Measurements from ENCODE around the gene CSTA.

Gene CSTA

DNA sequence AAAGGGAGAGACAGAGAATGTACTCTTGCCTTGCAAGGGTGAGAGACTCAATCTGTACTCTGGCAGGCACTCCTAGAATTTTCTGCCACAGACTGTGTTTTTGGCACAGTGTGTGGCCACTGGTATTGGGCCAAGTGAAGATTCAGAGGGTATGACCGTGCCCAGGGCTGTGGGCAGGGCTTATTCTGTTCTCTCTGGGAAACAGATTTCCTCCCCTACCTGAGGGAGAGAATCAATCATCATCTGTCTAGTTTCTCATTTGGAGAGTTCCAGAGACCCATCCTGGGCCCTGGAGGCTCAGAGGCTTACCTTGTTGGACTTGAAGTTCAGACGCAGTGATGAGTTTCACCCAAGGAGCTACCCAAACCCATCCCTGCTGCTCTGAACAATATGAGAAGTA is 28.2 kb downstream of the CSTA start:
- in situ Hi-C loops (cut with MboI; ENCODE audit: low sequenced_read_pairs, unreplicated experiment): no loop called here
- TF ChIP-seq, protein P1, sequence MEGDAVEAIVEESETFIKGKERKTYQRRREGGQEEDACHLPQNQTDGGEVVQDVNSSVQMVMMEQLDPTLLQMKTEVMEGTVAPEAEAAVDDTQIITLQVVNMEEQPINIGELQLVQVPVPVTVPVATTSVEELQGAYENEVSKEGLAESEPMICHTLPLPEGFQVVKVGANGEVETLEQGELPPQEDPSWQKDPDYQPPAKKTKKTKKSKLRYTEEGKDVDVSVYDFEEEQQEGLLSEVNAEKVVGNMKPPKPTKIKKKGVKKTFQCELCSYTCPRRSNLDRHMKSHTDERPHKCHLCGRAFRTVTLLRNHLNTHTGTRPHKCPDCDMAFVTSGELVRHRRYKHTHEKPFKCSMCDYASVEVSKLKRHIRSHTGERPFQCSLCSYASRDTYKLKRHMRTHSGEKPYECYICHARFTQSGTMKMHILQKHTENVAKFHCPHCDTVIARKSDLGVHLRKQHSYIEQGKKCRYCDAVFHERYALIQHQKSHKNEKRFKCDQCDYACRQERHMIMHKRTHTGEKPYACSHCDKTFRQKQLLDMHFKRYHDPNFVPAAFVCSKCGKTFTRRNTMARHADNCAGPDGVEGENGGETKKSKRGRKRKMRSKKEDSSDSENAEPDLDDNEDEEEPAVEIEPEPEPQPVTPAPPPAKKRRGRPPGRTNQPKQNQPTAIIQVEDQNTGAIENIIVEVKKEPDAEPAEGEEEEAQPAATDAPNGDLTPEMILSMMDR (IDR thresholded peaks at IDR 0.05; ENCODE audit: borderline replicate concordance, control extremely low read depth, extremely low read depth, insufficient read depth, missing control alignments): no peak
- DNase-seq (ENCODE audit: low spot score): no peak

DNA sequence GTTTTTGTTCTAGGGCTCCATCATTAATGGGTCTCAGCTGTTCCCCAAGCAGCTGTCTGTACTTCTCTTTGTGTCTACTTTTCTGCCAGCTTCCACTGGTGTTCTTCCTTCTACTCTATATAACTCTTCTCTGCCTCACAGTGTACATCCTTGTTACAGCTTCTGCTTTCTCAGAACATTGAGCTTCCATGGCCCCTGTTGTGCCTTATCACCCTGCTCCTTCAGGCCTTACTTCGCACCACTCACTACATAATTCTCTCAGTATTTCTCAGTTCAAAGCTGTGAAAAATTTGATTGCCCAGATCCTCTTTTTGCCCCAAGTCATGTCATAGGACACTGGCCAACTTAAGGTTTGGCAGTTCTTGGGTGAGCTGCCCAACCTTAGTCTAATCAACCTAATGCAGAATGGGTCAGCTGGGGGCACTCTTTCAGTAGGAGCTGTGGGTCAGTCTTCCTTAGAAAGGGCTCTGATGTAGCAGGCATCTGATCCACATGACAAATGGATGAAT is 28.9 kb downstream of the CSTA start:
- in situ Hi-C loops (cut with MboI; ENCODE audit: low sequenced_read_pairs, unreplicated experiment): no loop called here

DNA sequence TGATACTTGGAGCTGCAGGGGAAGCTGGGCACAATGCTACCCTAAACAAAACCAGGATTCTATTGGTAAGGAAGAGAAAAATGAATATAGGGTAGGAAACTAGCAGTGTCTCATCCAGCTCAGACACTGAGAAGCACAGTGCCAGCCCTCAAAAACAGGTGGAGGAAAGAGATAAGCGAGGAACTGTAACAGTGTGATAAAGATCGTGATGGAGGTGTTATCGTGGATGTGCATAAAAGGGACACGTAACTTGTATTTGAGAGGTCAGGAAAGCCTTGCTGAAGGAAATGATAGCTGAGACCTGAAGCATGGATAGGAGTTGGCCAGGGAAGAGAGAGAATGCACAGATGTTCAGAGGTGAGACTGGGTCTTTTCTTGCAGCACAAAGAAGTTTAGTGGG is 30.6 kb downstream of the CSTA start:
- DNase-seq (ENCODE audit: low spot score): no peak
- in situ Hi-C loops (cut with MboI; ENCODE audit: low sequenced_read_pairs, unreplicated experiment): no loop called here
- TF ChIP-seq, protein P1 (IDR thresholded peaks at IDR 0.05; ENCODE audit: borderline replicate concordance, control extremely low read depth, extremely low read depth, insufficient read depth, missing control alignments): no peak

More for the DNA sequence above, 28.9 kb downstream of the CSTA start:
- TF ChIP-seq, protein P1 (IDR thresholded peaks at IDR 0.05; ENCODE audit: borderline replicate concordance, control extremely low read depth, extremely low read depth, insufficient read depth, missing control alignments): no peak
- DNase-seq (ENCODE audit: low spot score): no peak

DNA sequence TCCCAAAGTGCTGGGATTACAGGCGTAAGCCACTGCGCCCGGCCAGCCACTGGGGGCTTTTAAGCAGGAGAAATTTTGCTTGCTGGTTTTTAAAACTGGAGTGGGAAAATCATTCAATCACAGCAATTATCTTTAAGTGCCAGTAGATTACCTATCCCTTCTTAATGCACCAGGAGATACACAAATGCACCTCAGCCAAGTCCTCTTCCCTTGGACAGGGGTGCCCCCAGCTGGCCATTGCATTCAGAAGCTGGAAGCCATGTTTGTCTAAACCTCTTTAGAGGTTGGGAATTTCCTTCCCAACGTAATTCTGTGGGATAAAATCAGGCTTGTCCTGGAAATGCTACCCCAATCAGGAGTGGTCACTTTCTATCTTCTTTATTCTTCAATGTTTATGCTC is 31.4 kb downstream of the CSTA start:
- in situ Hi-C loops (cut with MboI; ENCODE audit: low sequenced_read_pairs, unreplicated experiment): no loop called here
- DNase-seq (ENCODE audit: low spot score): peak; percentile 56
- TF ChIP-seq, protein P1 (IDR thresholded peaks at IDR 0.05; ENCODE audit: borderline replicate concordance, control extremely low read depth, extremely low read depth, insufficient read depth, missing control alignments): peak; percentile 60

DNA sequence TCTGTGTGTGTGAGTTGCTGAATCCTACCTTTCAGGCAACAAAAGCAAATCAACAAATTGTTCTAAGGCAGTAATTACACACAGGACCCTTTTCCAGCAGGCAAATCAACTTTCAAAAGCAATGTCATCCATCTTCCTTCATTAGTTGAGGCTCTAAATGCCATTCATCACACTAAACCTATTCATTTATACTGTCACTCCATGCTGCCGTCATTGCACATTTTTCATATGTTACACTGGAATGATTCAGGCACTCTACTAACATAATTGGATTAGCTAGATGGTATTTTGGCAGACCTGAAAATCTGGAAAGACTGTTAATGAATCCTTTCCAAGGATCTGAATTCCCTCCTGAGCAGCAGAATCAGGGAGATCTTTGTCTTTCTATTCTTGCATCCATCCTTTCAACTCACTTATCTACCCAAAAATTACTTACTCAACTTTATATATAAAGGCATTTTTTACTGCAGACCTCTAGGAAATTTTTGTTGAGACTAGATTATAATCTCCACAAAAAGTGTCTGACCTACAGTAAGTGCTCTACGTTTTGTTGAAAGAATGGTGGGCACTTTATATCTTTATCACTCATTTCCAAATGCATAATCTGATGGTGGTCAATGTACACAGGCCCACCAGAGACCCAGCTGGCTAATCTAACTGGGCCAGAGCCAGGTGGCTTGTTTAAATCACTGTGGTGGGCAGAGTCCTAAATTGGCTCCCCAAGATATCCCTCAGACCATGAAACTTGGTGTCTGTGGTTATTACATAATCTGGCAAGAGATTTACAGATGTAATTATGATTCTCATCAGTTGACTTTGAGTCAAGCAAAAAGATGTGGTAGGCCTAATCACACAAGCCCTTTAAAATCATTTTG is 33.0 kb downstream of the CSTA start:
- in situ Hi-C loops (cut with MboI; ENCODE audit: low sequenced_read_pairs, unreplicated experiment): no loop called here
- DNase-seq (ENCODE audit: low spot score): no peak
- TF ChIP-seq, protein P1 (IDR thresholded peaks at IDR 0.05; ENCODE audit: borderline replicate concordance, control extremely low read depth, extremely low read depth, insufficient read depth, missing control alignments): no peak

DNA sequence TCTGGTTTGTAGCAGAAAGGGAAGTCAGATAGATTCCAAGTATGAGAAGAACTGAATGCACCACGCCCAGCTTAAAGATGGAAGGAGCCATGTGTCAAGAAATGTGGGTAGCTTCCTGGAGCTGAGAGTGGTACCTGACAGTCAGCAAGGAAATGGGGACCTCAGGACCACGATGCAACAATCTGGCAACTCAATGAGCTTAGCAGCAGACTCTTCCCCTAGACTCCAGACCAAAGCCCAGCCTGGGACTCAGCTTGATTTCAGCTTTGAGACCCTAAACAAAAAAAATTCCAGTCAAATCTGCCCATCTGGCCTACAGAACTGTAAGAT is 33.6 kb downstream of the CSTA start:
- in situ Hi-C loops (cut with MboI; ENCODE audit: low sequenced_read_pairs, unreplicated experiment): no loop called here
- DNase-seq (ENCODE audit: low spot score): no peak
- TF ChIP-seq, protein P1 (IDR thresholded peaks at IDR 0.05; ENCODE audit: borderline replicate concordance, control extremely low read depth, extremely low read depth, insufficient read depth, missing control alignments): no peak
